ENCODE data around the gene SLC16A9. TPM values are rescaled to one million over a fixed set of nuclear protein-coding genes. Genes with fewer than 3 reads are reported as not detected.
A peak's percentile ranks its signal among the peaks of the same experiment; 100 is the strongest.

The SLC16A9 gene
- total RNA-seq (0.42 TPM), polyA plus RNA-seq (under 1 TPM in 1 of 4 donors, not detected in 3; 0.29 TPM)

GRCh38 chr10:59709395-59710125 is at the start of gene SLC16A9:
SLC16A9 (minus strand) TSS chr10:59709850; CDS start chr10:59684291, 25,559 bp downstream.
- no peaks in the 10 kb centered on the region for H3K9me3 ChIP-seq (ENCODE audit: control insufficient read depth in 2 of 2, low read length in 2 of 2)
- no peaks in the 10 kb centered on the region for H3K4me1 ChIP-seq (ENCODE audit: control insufficient read depth, insufficient read depth, low read length, poor library complexity, severe bottlenecking)
- Mint-ChIP-seq H3K27me3 (peaks cover 58% of the 10 kb centered on the region), H3K27ac (no peak within 1 kb of the TSS), H3K4me3 (no peak within 1 kb of the TSS), H3K36me3 (no peaks in the 10 kb centered on the region), H3K9me3 (peaks cover 0 to 1% (median 0%) of the 10 kb centered on the region in 7 donors), H3K4me1 (no peaks in the 10 kb centered on the region)
- H3K27me3 ChIP-seq (ENCODE audit: control insufficient read depth, insufficient read depth, low read length) = peaks cover 20% of the 10 kb centered on the region
- no peak within 1 kb of the TSS for H3K4me3 ChIP-seq (ENCODE audit: low read depth, low read length)
- H3K36me3 ChIP-seq (ENCODE audit: control insufficient read depth, insufficient read depth, low read length) = no peaks in the 10 kb centered on the region
- DNase-seq (peak in 1 of 3 donors; percentile 15), ATAC-seq (ENCODE audit: low read depth in 2 of 2) (peak in 1 of 2 donors; percentile 18)
- H3K27ac ChIP-seq (ENCODE audit: insufficient read depth, low read length, poor library complexity, severe bottlenecking) = no peak within 1 kb of the TSS

DNA sequence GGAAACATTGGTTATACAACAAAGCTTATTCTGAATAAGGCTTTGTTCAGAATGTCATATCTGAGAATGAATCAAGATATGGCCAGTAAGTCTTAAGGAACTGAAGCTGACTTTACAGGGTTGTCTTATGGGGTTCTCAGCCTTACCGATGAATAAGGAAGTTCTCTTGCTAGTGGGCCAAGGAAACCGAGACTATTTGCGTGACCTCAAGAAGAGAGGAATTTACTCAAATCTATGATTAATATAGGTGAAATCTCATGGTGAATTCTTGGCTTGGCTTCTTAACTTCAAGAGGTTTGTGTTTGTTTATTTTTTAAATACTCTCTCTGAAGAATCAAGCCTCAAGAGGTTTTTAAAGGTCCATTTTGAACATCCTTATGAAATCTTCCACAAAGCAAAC is 48.3 kb upstream of the SLC16A9 start:
- DNase-seq = no peak
- no peak overlapping the region for H3K4me3 ChIP-seq (ENCODE audit: low read depth, low read length)
- no peaks in the 10 kb centered on the region for H3K27me3 ChIP-seq (ENCODE audit: control insufficient read depth, insufficient read depth, low read length)
- no peaks in the 10 kb centered on the region for H3K4me1 ChIP-seq (ENCODE audit: control insufficient read depth, insufficient read depth, low read length, poor library complexity, severe bottlenecking)
- Mint-ChIP-seq H3K4me3 (no peak overlapping the region), H3K27me3 (peaks cover 13% of the 10 kb centered on the region), H3K36me3 (no peaks in the 10 kb centered on the region), H3K9me3 (peaks cover 0 to 6% (median 0%) of the 10 kb centered on the region in 7 donors), H3K27ac (no peak overlapping the region), H3K4me1 (no peaks in the 10 kb centered on the region)
- no peak for ATAC-seq (ENCODE audit: low read depth in 2 of 2)
- H3K36me3 ChIP-seq (ENCODE audit: control insufficient read depth, insufficient read depth, low read length) = no peaks in the 10 kb centered on the region
- no peak overlapping the region for H3K27ac ChIP-seq (ENCODE audit: insufficient read depth, low read length, poor library complexity, severe bottlenecking)
- no peaks in the 10 kb centered on the region for H3K9me3 ChIP-seq (ENCODE audit: control insufficient read depth in 2 of 2, low read length in 2 of 2)

- H3K9me3 Mint-ChIP-seq = peaks cover 0 to 1% (median 0%) of the 10 kb centered on the region in 7 donors
- no peak for ATAC-seq (ENCODE audit: low read depth in 2 of 2)
- no peak overlapping the region for H3K27ac Mint-ChIP-seq
- H3K4me1 Mint-ChIP-seq = no peaks in the 10 kb centered on the region
- Histone ChIP-seq H3K36me3 (ENCODE audit: control insufficient read depth, insufficient read depth, low read length) (no peaks in the 10 kb centered on the region), H3K9me3 (ENCODE audit: control insufficient read depth in 2 of 2, low read length in 2 of 2) (no peaks in the 10 kb centered on the region), H3K27me3 (ENCODE audit: control insufficient read depth, insufficient read depth, low read length) (no peaks in the 10 kb centered on the region), H3K4me3 (ENCODE audit: low read depth, low read length) (no peak overlapping the region), H3K27ac (ENCODE audit: insufficient read depth, low read length, poor library complexity, severe bottlenecking) (no peak overlapping the region), H3K4me1 (ENCODE audit: control insufficient read depth, insufficient read depth, low read length, poor library complexity, severe bottlenecking) (no peaks in the 10 kb centered on the region)
- no peak for DNase-seq
- no peak overlapping the region for H3K4me3 Mint-ChIP-seq
- H3K36me3 Mint-ChIP-seq = no peaks in the 10 kb centered on the region
- H3K27me3 Mint-ChIP-seq = peaks cover 9% of the 10 kb centered on the region
These were observed 45.3 kb upstream of the SLC16A9 start for GRCh38 chr10:59754951-59755350.

- Mint-ChIP-seq H3K36me3 (no peaks in the 10 kb centered on the region), H3K4me1 (no peaks in the 10 kb centered on the region), H3K4me3 (no peak within 1 kb of the TSS), H3K27ac (no peak within 1 kb of the TSS), H3K9me3 (no peaks in the 10 kb centered on the region), H3K27me3 (peaks cover 15% of the 10 kb centered on the region)
- no peaks in the 10 kb centered on the region for H3K9me3 ChIP-seq (ENCODE audit: control insufficient read depth in 2 of 2, low read length in 2 of 2)
- no peak for ATAC-seq (ENCODE audit: low read depth in 2 of 2)
- no peak for DNase-seq
- no peaks in the 10 kb centered on the region for H3K36me3 ChIP-seq (ENCODE audit: control insufficient read depth, insufficient read depth, low read length)
- H3K4me1 ChIP-seq (ENCODE audit: control insufficient read depth, insufficient read depth, low read length, poor library complexity, severe bottlenecking) = no peaks in the 10 kb centered on the region
- H3K27ac ChIP-seq (ENCODE audit: insufficient read depth, low read length, poor library complexity, severe bottlenecking) = no peak within 1 kb of the TSS
- H3K27me3 ChIP-seq (ENCODE audit: control insufficient read depth, insufficient read depth, low read length) = no peaks in the 10 kb centered on the region
- H3K4me3 ChIP-seq (ENCODE audit: low read depth, low read length) = no peak within 1 kb of the TSS
These were observed 43.6 kb upstream of the SLC16A9 start, which contains the start of gene MRLN for GRCh38 chr10:59753267-59753666. MRLN (minus strand) TSS chr10:59753455.

- H3K27me3 Mint-ChIP-seq = peaks cover 16% of the 10 kb centered on the region
- Histone ChIP-seq H3K36me3 (ENCODE audit: control insufficient read depth, insufficient read depth, low read length) (no peaks in the 10 kb centered on the region), H3K27ac (ENCODE audit: insufficient read depth, low read length, poor library complexity, severe bottlenecking) (no peak overlapping the region), H3K4me1 (ENCODE audit: control insufficient read depth, insufficient read depth, low read length, poor library complexity, severe bottlenecking) (no peaks in the 10 kb centered on the region), H3K27me3 (ENCODE audit: control insufficient read depth, insufficient read depth, low read length) (no peaks in the 10 kb centered on the region), H3K4me3 (ENCODE audit: low read depth, low read length) (no peak overlapping the region), H3K9me3 (ENCODE audit: control insufficient read depth in 2 of 2, low read length in 2 of 2) (no peaks in the 10 kb centered on the region)
- H3K36me3 Mint-ChIP-seq = no peaks in the 10 kb centered on the region
- ATAC-seq (ENCODE audit: low read depth in 2 of 2) (no peak), DNase-seq (no peak)
- H3K4me3 Mint-ChIP-seq = no peak overlapping the region
- no peaks in the 10 kb centered on the region for H3K4me1 Mint-ChIP-seq
- peaks cover 0 to 2% (median 0%) of the 10 kb centered on the region in 7 donors for H3K9me3 Mint-ChIP-seq
- H3K27ac Mint-ChIP-seq = no peak overlapping the region
These were observed 42.8 kb upstream of the SLC16A9 start for GRCh38 chr10:59752278-59752940.

- Mint-ChIP-seq H3K27me3 (peaks cover 8% of the 10 kb centered on the region), H3K9me3 (peaks cover 0 to 2% (median 0%) of the 10 kb centered on the region in 7 donors), H3K4me1 (no peaks in the 10 kb centered on the region), H3K36me3 (no peaks in the 10 kb centered on the region), H3K27ac (no peak overlapping the region), H3K4me3 (no peak overlapping the region)
- Histone ChIP-seq H3K4me1 (ENCODE audit: control insufficient read depth, insufficient read depth, low read length, poor library complexity, severe bottlenecking) (no peaks in the 10 kb centered on the region), H3K27me3 (ENCODE audit: control insufficient read depth, insufficient read depth, low read length) (no peaks in the 10 kb centered on the region), H3K36me3 (ENCODE audit: control insufficient read depth, insufficient read depth, low read length) (no peaks in the 10 kb centered on the region), H3K4me3 (ENCODE audit: low read depth, low read length) (no peak overlapping the region), H3K27ac (ENCODE audit: insufficient read depth, low read length, poor library complexity, severe bottlenecking) (no peak overlapping the region), H3K9me3 (ENCODE audit: control insufficient read depth in 2 of 2, low read length in 2 of 2) (no peaks in the 10 kb centered on the region)
- ATAC-seq (ENCODE audit: low read depth in 2 of 2) (no peak), DNase-seq (no peak)
These were observed 40.7 kb upstream of the SLC16A9 start for GRCh38 chr10:59750155-59750945.

- Mint-ChIP-seq H3K4me3 (no peak overlapping the region), H3K4me1 (no peaks in the 10 kb centered on the region), H3K27ac (no peak overlapping the region), H3K27me3 (peaks cover 8% of the 10 kb centered on the region), H3K36me3 (no peaks in the 10 kb centered on the region), H3K9me3 (peaks cover 0 to 5% (median 0%) of the 10 kb centered on the region in 7 donors)
- Histone ChIP-seq H3K9me3 (ENCODE audit: control insufficient read depth in 2 of 2, low read length in 2 of 2) (no peaks in the 10 kb centered on the region), H3K27ac (ENCODE audit: insufficient read depth, low read length, poor library complexity, severe bottlenecking) (no peak overlapping the region), H3K27me3 (ENCODE audit: control insufficient read depth, insufficient read depth, low read length) (no peaks in the 10 kb centered on the region), H3K4me1 (ENCODE audit: control insufficient read depth, insufficient read depth, low read length, poor library complexity, severe bottlenecking) (no peaks in the 10 kb centered on the region), H3K4me3 (ENCODE audit: low read depth, low read length) (no peak overlapping the region), H3K36me3 (ENCODE audit: control insufficient read depth, insufficient read depth, low read length) (no peaks in the 10 kb centered on the region)
- no peak for DNase-seq
- ATAC-seq (ENCODE audit: low read depth in 2 of 2) = no peak
These were observed 39.2 kb upstream of the SLC16A9 start for GRCh38 chr10:59748834-59749233.

Measured in CD4-positive, CD25-positive, alpha-beta regulatory T cell (primary cell).